Panc1 (cell line): ENCODE data around the gene JCHAIN.

Experiments used
- CTCF ChIP-seq: fragments of 450-650 bp; IDR thresholded peaks from 2 replicates; pipeline ENCODE4 v1.5.1; 2017; ENCODE audit warnings: mild to moderate bottlenecking
- POLR2AphosphoS5 ChIP-seq: IDR thresholded peaks from 2 replicates; pipeline ENCODE4 v1.6.1; 2012; ENCODE audit warnings: mild to moderate bottlenecking, low read depth, low read length, moderate library complexity

DNA sequence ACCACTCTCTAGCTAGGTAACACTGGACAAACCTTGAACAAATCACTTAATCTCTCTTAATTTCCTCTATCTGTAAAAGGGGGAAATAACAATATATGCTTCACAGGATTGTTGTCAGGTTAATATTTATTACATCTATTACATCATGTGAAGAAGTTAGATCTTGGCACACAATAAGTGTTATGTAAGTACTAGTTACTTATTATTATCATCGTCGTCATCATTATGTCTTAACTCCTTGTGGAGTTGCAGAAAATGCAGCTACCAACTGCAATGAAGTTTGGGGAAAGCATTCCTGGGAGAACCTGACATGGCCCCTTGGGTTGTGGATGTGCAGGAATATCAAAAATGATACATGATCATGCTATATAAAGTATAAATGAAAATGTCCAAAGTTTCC, 4.8 kb upstream of the JCHAIN start:
- TF ChIP-seq CTCF (no peak), POLR2AphosphoS5 (no peak)
